ENCODE measurements around the gene MPDU1. TPM values are rescaled to one million over a fixed set of nuclear protein-coding genes. Genes with fewer than 3 reads are reported as not detected.

MPDU1 gene
- total and polyA plus RNA-seq, 2 of the 13 experiments (the other 11 are each of a cell fraction or from before 2014, with no cell fraction given) = 112 to 167 TPM

DNA sequence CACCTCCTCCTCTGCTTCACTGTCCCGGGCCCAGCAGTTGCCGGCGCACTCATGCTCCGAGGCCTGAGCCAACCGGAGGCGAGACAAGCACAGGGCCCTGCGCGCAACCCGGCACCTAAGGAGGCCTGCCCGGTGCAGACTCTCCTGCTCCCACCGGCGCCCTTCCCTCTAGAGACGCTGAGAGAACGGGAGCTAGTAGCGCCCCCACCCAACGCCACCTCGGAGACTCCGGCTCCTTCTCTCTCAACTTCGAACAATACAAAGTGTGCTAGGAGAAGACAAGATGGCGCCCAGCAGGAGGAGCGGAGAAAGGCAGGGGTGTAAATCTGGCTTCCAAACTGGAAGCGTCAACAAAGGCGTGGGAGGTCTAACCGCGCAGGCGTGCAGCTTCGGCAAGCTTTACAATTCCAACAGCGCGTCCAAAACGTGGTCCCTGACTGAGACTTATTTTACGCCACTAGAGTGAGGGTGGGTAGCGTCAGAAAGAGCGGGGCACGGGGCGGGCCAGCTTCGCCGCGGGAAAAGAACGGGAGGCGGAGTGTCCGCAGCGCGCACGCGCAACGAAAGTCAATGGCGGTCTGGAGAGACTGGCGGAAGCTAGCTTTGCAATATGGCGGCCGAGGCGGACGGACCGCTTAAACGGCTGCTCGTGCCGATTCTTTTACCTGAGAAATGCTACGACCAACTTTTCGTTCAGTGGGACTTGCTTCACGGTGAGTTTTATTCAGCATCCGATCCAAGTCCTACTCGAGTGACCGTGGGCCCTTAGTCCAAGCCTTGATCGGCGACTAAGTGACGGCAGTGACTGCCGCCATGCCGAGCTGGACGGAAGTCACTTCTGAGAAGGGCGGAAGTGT lies at the start of gene MPDU1 (continued):
- no peak for TF ChIP-seq NBN (conservative IDR thresholded peaks at IDR 0.05)
- TF ChIP-seq ZNF572 (CRISPR knock-in tag; IDR thresholded peaks at IDR 0.05) = no peak
- TF ChIP-seq, protein P1, sequence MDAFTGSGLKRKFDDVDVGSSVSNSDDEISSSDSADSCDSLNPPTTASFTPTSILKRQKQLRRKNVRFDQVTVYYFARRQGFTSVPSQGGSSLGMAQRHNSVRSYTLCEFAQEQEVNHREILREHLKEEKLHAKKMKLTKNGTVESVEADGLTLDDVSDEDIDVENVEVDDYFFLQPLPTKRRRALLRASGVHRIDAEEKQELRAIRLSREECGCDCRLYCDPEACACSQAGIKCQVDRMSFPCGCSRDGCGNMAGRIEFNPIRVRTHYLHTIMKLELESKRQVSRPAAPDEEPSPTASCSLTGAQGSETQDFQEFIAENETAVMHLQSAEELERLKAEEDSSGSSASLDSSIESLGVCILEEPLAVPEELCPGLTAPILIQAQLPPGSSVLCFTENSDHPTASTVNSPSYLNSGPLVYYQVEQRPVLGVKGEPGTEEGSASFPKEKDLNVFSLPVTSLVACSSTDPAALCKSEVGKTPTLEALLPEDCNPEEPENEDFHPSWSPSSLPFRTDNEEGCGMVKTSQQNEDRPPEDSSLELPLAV (CRISPR knock-in tag; conservative IDR thresholded peaks at IDR 0.05; ENCODE audit: low read depth) = no peak
- TF ChIP-seq ZNF562 (CRISPR knock-in tag; IDR thresholded peaks at IDR 0.05; ENCODE audit: borderline replicate concordance) = no peak
- TF ChIP-seq KAT7 (CRISPR knock-in tag; IDR thresholded peaks at IDR 0.05; ENCODE audit: borderline replicate concordance) = peak; percentile 53; the same call in 1 of the 2 replicates
- TF ChIP-seq MTF1 (CRISPR knock-in tag; IDR thresholded peaks at IDR 0.05) = no peak
- 0 out of 2 replicates have a peak, but pooled peaks have one; percentile 26 for TF ChIP-seq FOSL2 (CRISPR knock-in tag; IDR thresholded peaks at IDR 0.05)
- no peak for TF ChIP-seq ZNF432 (CRISPR knock-in tag; IDR thresholded peaks at IDR 0.05; ENCODE audit: borderline replicate concordance)
- TF ChIP-seq ZNF180 (CRISPR knock-in tag; IDR thresholded peaks at IDR 0.05; ENCODE audit: borderline replicate concordance, low read depth) = 0 out of 2 replicates have a peak, but pooled peaks have one; percentile 65
- TF ChIP-seq, protein P2, sequence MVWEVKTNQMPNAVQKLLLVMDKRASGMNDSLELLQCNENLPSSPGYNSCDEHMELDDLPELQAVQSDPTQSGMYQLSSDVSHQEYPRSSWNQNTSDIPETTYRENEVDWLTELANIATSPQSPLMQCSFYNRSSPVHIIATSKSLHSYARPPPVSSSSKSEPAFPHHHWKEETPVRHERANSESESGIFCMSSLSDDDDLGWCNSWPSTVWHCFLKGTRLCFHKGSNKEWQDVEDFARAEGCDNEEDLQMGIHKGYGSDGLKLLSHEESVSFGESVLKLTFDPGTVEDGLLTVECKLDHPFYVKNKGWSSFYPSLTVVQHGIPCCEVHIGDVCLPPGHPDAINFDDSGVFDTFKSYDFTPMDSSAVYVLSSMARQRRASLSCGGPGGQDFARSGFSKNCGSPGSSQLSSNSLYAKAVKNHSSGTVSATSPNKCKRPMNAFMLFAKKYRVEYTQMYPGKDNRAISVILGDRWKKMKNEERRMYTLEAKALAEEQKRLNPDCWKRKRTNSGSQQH (CRISPR knock-in tag; IDR thresholded peaks at IDR 0.05; ENCODE audit: low read depth) = peak; percentile 95
- TF ChIP-seq ATAD3A (CRISPR knock-in tag; IDR thresholded peaks at IDR 0.05) = no peak
- TF ChIP-seq TP53 (CRISPR knock-in tag; conservative IDR thresholded peaks at IDR 0.05) = peak; percentile 85; the same call in 1 of the 2 replicates
- TF ChIP-seq ZKSCAN8 (CRISPR knock-in tag; IDR thresholded peaks at IDR 0.05; ENCODE audit: borderline replicate concordance) = peak; percentile 28
- TF ChIP-seq, protein P3, sequence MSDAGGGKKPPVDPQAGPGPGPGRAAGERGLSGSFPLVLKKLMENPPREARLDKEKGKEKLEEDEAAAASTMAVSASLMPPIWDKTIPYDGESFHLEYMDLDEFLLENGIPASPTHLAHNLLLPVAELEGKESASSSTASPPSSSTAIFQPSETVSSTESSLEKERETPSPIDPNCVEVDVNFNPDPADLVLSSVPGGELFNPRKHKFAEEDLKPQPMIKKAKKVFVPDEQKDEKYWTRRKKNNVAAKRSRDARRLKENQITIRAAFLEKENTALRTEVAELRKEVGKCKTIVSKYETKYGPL (CRISPR knock-in tag; IDR thresholded peaks at IDR 0.05) = peak; percentile 53; the same call in 1 of the 2 replicates
- peak; percentile 90 for TF ChIP-seq THAP11 (CRISPR knock-in tag; IDR thresholded peaks at IDR 0.05)
- TF ChIP-seq, protein P4, sequence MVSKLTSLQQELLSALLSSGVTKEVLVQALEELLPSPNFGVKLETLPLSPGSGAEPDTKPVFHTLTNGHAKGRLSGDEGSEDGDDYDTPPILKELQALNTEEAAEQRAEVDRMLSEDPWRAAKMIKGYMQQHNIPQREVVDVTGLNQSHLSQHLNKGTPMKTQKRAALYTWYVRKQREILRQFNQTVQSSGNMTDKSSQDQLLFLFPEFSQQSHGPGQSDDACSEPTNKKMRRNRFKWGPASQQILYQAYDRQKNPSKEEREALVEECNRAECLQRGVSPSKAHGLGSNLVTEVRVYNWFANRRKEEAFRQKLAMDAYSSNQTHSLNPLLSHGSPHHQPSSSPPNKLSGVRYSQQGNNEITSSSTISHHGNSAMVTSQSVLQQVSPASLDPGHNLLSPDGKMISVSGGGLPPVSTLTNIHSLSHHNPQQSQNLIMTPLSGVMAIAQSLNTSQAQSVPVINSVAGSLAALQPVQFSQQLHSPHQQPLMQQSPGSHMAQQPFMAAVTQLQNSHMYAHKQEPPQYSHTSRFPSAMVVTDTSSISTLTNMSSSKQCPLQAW (CRISPR knock-in tag; IDR thresholded peaks at IDR 0.05) = peak; percentile 80
- no peak for TF ChIP-seq JDP2 (CRISPR knock-in tag; IDR thresholded peaks at IDR 0.05; ENCODE audit: borderline replicate concordance)
- TF ChIP-seq, protein P5, sequence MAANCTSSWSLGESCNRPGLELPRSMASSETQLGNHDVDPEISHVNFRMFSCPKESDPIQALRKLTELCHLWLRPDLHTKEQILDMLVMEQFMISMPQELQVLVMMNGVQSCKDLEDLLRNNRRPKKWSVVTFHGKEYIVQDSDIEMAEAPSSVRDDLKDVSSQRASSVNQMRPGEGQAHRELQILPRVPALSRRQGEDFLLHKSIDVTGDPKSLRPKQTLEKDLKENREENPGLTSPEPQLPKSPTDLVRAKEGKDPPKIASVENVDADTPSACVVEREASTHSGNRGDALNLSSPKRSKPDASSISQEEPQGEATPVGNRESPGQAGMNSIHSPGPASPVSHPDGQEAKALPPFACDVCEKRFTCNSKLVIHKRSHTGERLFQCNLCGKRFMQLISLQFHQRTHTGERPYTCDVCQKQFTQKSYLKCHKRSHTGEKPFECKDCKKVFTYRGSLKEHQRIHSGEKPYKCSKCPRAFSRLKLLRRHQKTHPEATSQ (CRISPR knock-in tag; IDR thresholded peaks at IDR 0.05; ENCODE audit: borderline replicate concordance) = peak; percentile 77; the same call in 1 of the 2 replicates
- TF ChIP-seq KDM5B (CRISPR knock-in tag; IDR thresholded peaks at IDR 0.05; ENCODE audit: borderline replicate concordance) = peak; percentile 80; the same call in 1 of the 2 replicates
- TF ChIP-seq, protein P6, sequence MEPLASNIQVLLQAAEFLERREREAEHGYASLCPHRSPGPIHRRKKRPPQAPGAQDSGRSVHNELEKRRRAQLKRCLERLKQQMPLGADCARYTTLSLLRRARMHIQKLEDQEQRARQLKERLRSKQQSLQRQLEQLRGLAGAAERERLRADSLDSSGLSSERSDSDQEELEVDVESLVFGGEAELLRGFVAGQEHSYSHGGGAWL (CRISPR knock-in tag; IDR thresholded peaks at IDR 0.05) = peak; percentile 88; the same call in 1 of the 2 replicates

All from HepG2 (cell line).